ENCODE results near the gene MRPL49.
"Not testable (repeated sequence)": the region's sequence is repeated elsewhere in the genome, so short reads cannot be mapped to it uniquely, and the experiment has no call there.

The MRPL49 gene

DNA sequence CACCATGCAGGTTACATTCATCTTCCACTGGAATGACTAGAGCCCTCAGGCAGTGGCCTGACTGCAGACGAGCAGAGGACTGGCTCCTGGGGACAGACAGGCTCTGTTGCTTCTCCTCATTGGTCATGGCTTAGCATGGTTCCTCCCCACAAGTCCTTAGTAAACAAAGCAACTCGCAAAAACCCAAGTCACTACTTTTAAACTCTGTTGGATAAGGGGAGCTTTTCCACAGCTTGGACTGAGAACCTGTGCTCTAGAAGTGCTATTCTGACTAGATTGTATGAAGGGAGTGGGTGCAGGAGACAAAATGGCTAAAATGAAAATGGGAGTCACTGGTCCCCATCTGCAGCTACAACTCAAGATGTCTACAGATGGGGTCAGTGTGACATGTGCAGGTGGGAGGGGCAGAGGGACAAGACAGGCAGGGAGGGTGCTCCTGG, 52.5 kb downstream of the MRPL49 start:
- H3K27me3 ChIP-seq (ENCODE audit: insufficient read depth, low read length); H3K27ac ChIP-seq (ENCODE audit: low read depth, low read length); H3K4me1 ChIP-seq (ENCODE audit: control insufficient read depth, insufficient read depth, low read length, unreplicated experiment); H3K79me2 ChIP-seq (ENCODE audit: control insufficient read depth, insufficient read depth, low read length, unreplicated experiment); H3K4me3 ChIP-seq (ENCODE audit: low read depth, low read length); H3K36me3 ChIP-seq (ENCODE audit: insufficient read depth, low read length); H2AFZ ChIP-seq (ENCODE audit: low read length, unreplicated experiment): not testable (repeated sequence)

Measured in ACC112 (cell line).